Loucy (cell line): ENCODE results near the gene TAOK2.

ENCODE experiments used
- H2AFZ ChIP-seq: fragments of 200-600 bp; sonication (generic); 2 replicates; pipeline ENCODE4 v1.6.0; 2016; ENCODE audit warnings: antibody characterized with exemption, mild to moderate bottlenecking, low read length, moderate library complexity
- H3F3A ChIP-seq: fragments of 200-600 bp; 2 replicates; pipeline ENCODE4 v1.6.0; 2016; ENCODE audit warnings: antibody characterized with exemption, low read depth, mild to moderate bottlenecking
- H3K27me3 ChIP-seq: fragments of 200-600 bp; sonication (generic); 2 replicates; pipeline ENCODE4 v1.6.1; 2014; ENCODE audit warnings: low read length, mild to moderate bottlenecking; ENCODE audit not compliant: insufficient read depth, poor library complexity, severe bottlenecking
- H3K36me3 ChIP-seq: fragments of 200-600 bp; sonication (generic); 2 replicates; pipeline ENCODE4 v1.6.1; 2016; ENCODE audit warnings: low read length; ENCODE audit not compliant: insufficient read depth
- H3K4me1 ChIP-seq: fragments of 200-600 bp; sonication (generic); 2 replicates; pipeline ENCODE4 v1.5.1; 2014; ENCODE audit warnings: low read length, mild to moderate bottlenecking; ENCODE audit not compliant: insufficient read depth, poor library complexity, severe bottlenecking
- H3K4me2 ChIP-seq: fragments of 200-600 bp; sonication (generic); 2 replicates; pipeline ENCODE4 v1.6.0; 2014; ENCODE audit warnings: antibody characterized with exemption, low read length, low read depth, mild to moderate bottlenecking; ENCODE audit not compliant: poor library complexity, severe bottlenecking
- H3K4me3 ChIP-seq: fragments of 200-600 bp; sonication (generic); 2 replicates; pipeline ENCODE4 v1.5.1; 2014; ENCODE audit warnings: low read length, mild to moderate bottlenecking, mixed read lengths; ENCODE audit not compliant: poor library complexity, severe bottlenecking
- H3K79me2 ChIP-seq: fragments of 200-600 bp; sonication (generic); 2 replicates; pipeline ENCODE4 v1.6.1; 2014; ENCODE audit warnings: low read length; ENCODE audit not compliant: insufficient read depth
- H3K9ac ChIP-seq: fragments of 200-600 bp; sonication (generic); 2 replicates; pipeline ENCODE4 v1.6.0; 2014; ENCODE audit warnings: mild to moderate bottlenecking, low read depth, low read length, moderate library complexity; ENCODE audit not compliant: poor library complexity, severe bottlenecking
- H3K9me2 ChIP-seq: fragments of 200-600 bp; sonication (generic); replicated peaks from 2 replicates; pipeline ENCODE4 v1.6.1; 2016; ENCODE audit warnings: low read depth, low read length, mixed read lengths
- H3K9me3 ChIP-seq: fragments of 200-600 bp; sonication (generic); 2 replicates; pipeline ENCODE4 v1.6.1; 2014; ENCODE audit warnings: mild to moderate bottlenecking, antibody characterized with exemption, low read length, low read depth; ENCODE audit not compliant: insufficient read depth
- H4K20me1 ChIP-seq: fragments of 200-600 bp; sonication (generic); 2 replicates; pipeline ENCODE4 v1.6.0; 2014; ENCODE audit warnings: antibody characterized with exemption, low read length, mild to moderate bottlenecking; ENCODE audit not compliant: insufficient read depth, poor library complexity, severe bottlenecking
- CTCF ChIP-seq: fragments of 200-600 bp; sonication (generic); conservative IDR thresholded peaks from 2 replicates; pipeline ENCODE4 v1.5.1; 2014; ENCODE audit warnings: mild to moderate bottlenecking, antibody characterized with exemption, low read length
- EZH2phosphoT487 ChIP-seq: fragments of 200-600 bp; IDR thresholded peaks from 2 replicates; pipeline ENCODE4 v1.6.1; 2018; ENCODE audit warnings: antibody characterized with exemption, mild to moderate bottlenecking, moderate library complexity, borderline replicate concordance

The TAOK2 gene

DNA sequence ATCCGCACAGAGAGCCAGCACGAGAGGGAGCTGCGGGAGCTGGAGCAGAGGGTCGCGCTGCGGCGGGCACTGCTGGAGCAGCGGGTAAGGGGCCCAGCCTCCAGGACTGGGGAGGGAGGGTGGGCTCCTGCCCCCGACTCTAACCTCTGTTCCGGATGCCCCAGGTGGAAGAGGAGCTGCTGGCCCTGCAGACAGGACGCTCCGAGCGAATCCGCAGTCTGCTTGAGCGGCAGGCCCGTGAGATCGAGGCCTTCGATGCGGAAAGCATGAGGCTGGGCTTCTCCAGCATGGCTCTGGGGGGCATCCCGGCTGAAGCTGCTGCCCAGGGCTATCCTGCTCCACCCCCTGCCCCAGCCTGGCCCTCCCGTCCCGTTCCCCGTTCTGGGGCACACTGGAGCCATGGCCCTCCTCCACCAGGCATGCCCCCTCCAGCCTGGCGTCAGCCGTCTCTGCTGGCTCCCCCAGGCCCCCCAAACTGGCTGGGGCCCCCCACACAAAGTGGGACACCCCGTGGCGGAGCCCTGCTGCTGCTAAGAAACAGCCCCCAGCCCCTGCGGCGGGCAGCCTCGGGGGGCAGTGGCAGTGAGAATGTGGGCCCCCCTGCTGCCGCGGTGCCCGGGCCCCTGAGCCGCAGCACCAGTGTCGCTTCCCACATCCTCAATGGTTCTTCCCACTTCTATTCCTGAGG, 17.4 kb downstream of the TAOK2 start:
- Histone ChIP-seq H3K9ac (no peak overlapping the region), H3K4me1 (peaks cover 12% of the 10 kb centered on the region), H3K36me3 (peaks cover 55% of the 10 kb centered on the region; the same call in 1 of the 2 replicates), H3K27me3 (no peaks in the 10 kb centered on the region), H3F3A (0 out of 2 replicates have a peak, but pooled peaks cover 3% of the 10 kb centered on the region), H3K79me2 (peaks cover 18% of the 10 kb centered on the region), H3K9me2 (no peaks in the 10 kb centered on the region), H3K4me3 (no peak overlapping the region), H3K4me2 (no peak overlapping the region), H3K9me3 (no peaks in the 10 kb centered on the region), H4K20me1 (peaks cover 11% of the 10 kb centered on the region), H2AFZ (no peak overlapping the region)
- TF ChIP-seq EZH2phosphoT487 = no peak
- no peak for TF ChIP-seq CTCF

GRCh38 chr16:29991571-29991904, 17.9 kb downstream of the TAOK2 start:
- Histone ChIP-seq H3K4me3 (no peak overlapping the region), H3F3A (0 out of 2 replicates have a peak, but pooled peaks cover 3% of the 10 kb centered on the region), H3K79me2 (peaks cover 23% of the 10 kb centered on the region), H3K9me3 (no peaks in the 10 kb centered on the region), H3K27me3 (no peaks in the 10 kb centered on the region), H3K9ac (no peak overlapping the region), H2AFZ (no peak overlapping the region), H4K20me1 (peaks cover 11% of the 10 kb centered on the region), H3K4me2 (no peak overlapping the region), H3K36me3 (peaks cover 50% of the 10 kb centered on the region; the same call in 1 of the 2 replicates), H3K9me2 (no peaks in the 10 kb centered on the region), H3K4me1 (peaks cover 12% of the 10 kb centered on the region)
- no peak for TF ChIP-seq EZH2phosphoT487
- TF ChIP-seq CTCF = no peak

GRCh38 chr16:29992344-29992967, 18.8 kb downstream of the TAOK2 start:
- Histone ChIP-seq H2AFZ (no peak overlapping the region), H3K4me3 (no peak overlapping the region), H3F3A (0 out of 2 replicates have a peak, but pooled peaks cover 3% of the 10 kb centered on the region), H3K9ac (no peak overlapping the region), H3K4me1 (peaks cover 19% of the 10 kb centered on the region), H3K4me2 (no peak overlapping the region), H4K20me1 (peaks cover 11% of the 10 kb centered on the region), H3K36me3 (peaks cover 44% of the 10 kb centered on the region; the same call in 1 of the 2 replicates), H3K27me3 (no peaks in the 10 kb centered on the region), H3K9me3 (no peaks in the 10 kb centered on the region), H3K79me2 (peaks cover 32% of the 10 kb centered on the region), H3K9me2 (no peaks in the 10 kb centered on the region)
- TF ChIP-seq EZH2phosphoT487 (no peak), CTCF (no peak)
